ENCODE measurements around the gene PMS1.
"Not testable (repeated sequence)": the region's sequence is repeated elsewhere in the genome, so short reads cannot be mapped to it uniquely, and the experiment has no call there.

The PMS1 gene

GRCh38 chr2:189874586-189875320 lies 90.5 kb downstream of the PMS1 start:
- DNase-seq (ENCODE audit: low read depth), result no peak
- no peak overlapping the region for H3K4me3 ChIP-seq (ENCODE audit: low read depth, low read length)
- no peak for TF ChIP-seq CTCF (IDR thresholded peaks at IDR 0.05; ENCODE audit: control insufficient read depth, extremely low read depth, insufficient read depth)

- no peak for DNase-seq (ENCODE audit: low read depth)
- TF ChIP-seq CTCF (IDR thresholded peaks at IDR 0.05; ENCODE audit: control insufficient read depth, extremely low read depth, insufficient read depth), result no peak
Measured at GRCh38 chr2:189876271-189876670, 92.0 kb downstream of the PMS1 start.

GRCh38 chr2:189879716-189880081 lies 95.4 kb downstream of the PMS1 start:
- no peak for TF ChIP-seq CTCF (IDR thresholded peaks at IDR 0.05; ENCODE audit: control insufficient read depth, extremely low read depth, insufficient read depth)
- no peak overlapping the region for H3K4me3 ChIP-seq (ENCODE audit: low read depth, low read length)
- DNase-seq (ENCODE audit: low read depth), result no peak

More at GRCh38 chr2:189876271-189876670, 92.0 kb downstream of the PMS1 start:
- no peak overlapping the region for H3K4me3 ChIP-seq (ENCODE audit: low read depth, low read length)

- DNase-seq (ENCODE audit: low read depth), result no peak
- no peak for TF ChIP-seq CTCF (IDR thresholded peaks at IDR 0.05; ENCODE audit: control insufficient read depth, extremely low read depth, insufficient read depth)
Measured at GRCh38 chr2:189880429-189880828, 96.2 kb downstream of the PMS1 start.

GRCh38 chr2:189880832-189881492 lies 96.7 kb downstream of the PMS1 start:
- DNase-seq (ENCODE audit: low read depth), result no peak
- no peak for TF ChIP-seq CTCF (IDR thresholded peaks at IDR 0.05; ENCODE audit: control insufficient read depth, extremely low read depth, insufficient read depth)
- no peak overlapping the region for H3K4me3 ChIP-seq (ENCODE audit: low read depth, low read length)

More at GRCh38 chr2:189880429-189880828, 96.2 kb downstream of the PMS1 start:
- H3K4me3 ChIP-seq (ENCODE audit: low read depth, low read length), result no peak overlapping the region

- no peak for DNase-seq (ENCODE audit: low read depth)
- H3K4me3 ChIP-seq (ENCODE audit: low read depth, low read length), result no peak overlapping the region
- no peak for TF ChIP-seq CTCF (IDR thresholded peaks at IDR 0.05; ENCODE audit: control insufficient read depth, extremely low read depth, insufficient read depth)
Measured at GRCh38 chr2:189885368-189885767, 101.1 kb downstream of the PMS1 start.

GRCh38 chr2:189892546-189893294 lies 108.5 kb downstream of the PMS1 start:
- H3K4me3 ChIP-seq (ENCODE audit: low read depth, low read length); DNase-seq (ENCODE audit: low read depth): not testable (repeated sequence)

Data from LNCaP clone FGC (cell line).